HG03442 (cell line): Measurements from ENCODE around the gene NGF.

ENCODE experiments used
- ATAC-seq: cut with Tn5 transposase; IDR thresholded peaks from one replicate; pipeline ENCODE4 v1.9.1; 2021; ENCODE audit warnings: mild to moderate bottlenecking, moderate library complexity; ENCODE audit not compliant: unreplicated experiment

The NGF gene

GRCh38 chr1:115283681-115284146 is 54.3 kb downstream of the NGF start:
- no peak for ATAC-seq

GRCh38 chr1:115283249-115283648 is 54.8 kb downstream of the NGF start:
- ATAC-seq = no peak

GRCh38 chr1:115282807-115283208 is 55.2 kb downstream of the NGF start:
- ATAC-seq = no peak

GRCh38 chr1:115281143-115281542 is 56.9 kb downstream of the NGF start:
- no peak for ATAC-seq

- ATAC-seq = no peak
Observed at GRCh38 chr1:115280064-115280463, 58.0 kb downstream of the NGF start.

- ATAC-seq = no peak
Observed at GRCh38 chr1:115278211-115278610, 59.8 kb downstream of the NGF start.

GRCh38 chr1:115277276-115277675 is 60.8 kb downstream of the NGF start:
- no peak for ATAC-seq

- no peak for ATAC-seq
Observed at GRCh38 chr1:115275216-115275615, 62.8 kb downstream of the NGF start.

- ATAC-seq = no peak
Observed at GRCh38 chr1:115274467-115274866, 63.6 kb downstream of the NGF start.

GRCh38 chr1:115266729-115267421 is 71.2 kb downstream of the NGF start:
- no peak for ATAC-seq

- no peak for ATAC-seq
Observed at GRCh38 chr1:115265099-115265498, 73.0 kb downstream of the NGF start.

- no peak for ATAC-seq
Observed at GRCh38 chr1:115262886-115263285, 75.2 kb downstream of the NGF start.

- ATAC-seq = no peak
Observed at GRCh38 chr1:115261496-115261895, 76.6 kb downstream of the NGF start.

GRCh38 chr1:115258302-115258866 is 79.7 kb downstream of the NGF start:
- no peak for ATAC-seq

- ATAC-seq = no peak
Observed at GRCh38 chr1:115257591-115257990, 80.5 kb downstream of the NGF start.

- ATAC-seq = no peak
Observed at GRCh38 chr1:115255154-115255553, 82.9 kb downstream of the NGF start.

- ATAC-seq = no peak
Observed at GRCh38 chr1:115252585-115252984, 85.5 kb downstream of the NGF start.

GRCh38 chr1:115251856-115252255 is 86.2 kb downstream of the NGF start:
- ATAC-seq = no peak

GRCh38 chr1:115251340-115251748 is 86.7 kb downstream of the NGF start:
- no peak for ATAC-seq

GRCh38 chr1:115246526-115246925 is 91.5 kb downstream of the NGF start:
- ATAC-seq = no peak

- no peak for ATAC-seq
Observed at GRCh38 chr1:115245227-115245626, 92.8 kb downstream of the NGF start.

GRCh38 chr1:115242543-115242942 is 95.5 kb downstream of the NGF start:
- no peak for ATAC-seq

GRCh38 chr1:115241309-115241708 is 96.7 kb downstream of the NGF start:
- ATAC-seq = no peak
